SK-N-MC (cell line): Measurements from ENCODE around the gene PDE4D.

ENCODE experiments used
- FOXP2 ChIP-seq: optimal IDR thresholded peaks from 2 replicates; pipeline ENCODE3; 2011; ENCODE audit warnings: mild to moderate bottlenecking, moderate library complexity; ENCODE audit not compliant: insufficient read depth; ENCODE audit errors: extremely low read length, control extremely low read depth
- POLR2AphosphoS5 ChIP-seq: IDR thresholded peaks from 2 replicates; pipeline ENCODE4 v1.6.1; 2012; ENCODE audit warnings: mild to moderate bottlenecking, low read depth, low read length, borderline replicate concordance

GRCh38 chr5:59600998-59601397 is 292.5 kb downstream of the PDE4D start:
- TF ChIP-seq FOXP2 (no peak), POLR2AphosphoS5 (no peak)
